HCT116 (cell line): ENCODE data around the gene KCNJ4.

ENCODE experiments used
- CEBPB ChIP-seq: IDR thresholded peaks from 2 replicates; pipeline ENCODE4 v1.6.1; 2012; ENCODE audit warnings: low read depth
- ELF1 ChIP-seq: IDR thresholded peaks from 2 replicates; pipeline ENCODE4 v1.6.1; 2012; ENCODE audit warnings: low read depth, borderline replicate concordance
- EZH2 ChIP-seq: fragments of 200-600 bp; sonication (generic); IDR thresholded peaks from 2 replicates; pipeline ENCODE4 v1.6.1; 2017; ENCODE audit warnings: antibody characterized with exemption, mixed run types
- JUND ChIP-seq: IDR thresholded peaks from 2 replicates; pipeline ENCODE4 v1.6.1; 2012
- POLR2A ChIP-seq: IDR thresholded peaks from 2 replicates; pipeline ENCODE4 v1.7.0; 2011; ENCODE audit warnings: borderline replicate concordance; ENCODE audit not compliant: insufficient read depth, insufficient read length; ENCODE audit errors: extremely low read depth
- POLR2AphosphoS5 ChIP-seq: IDR thresholded peaks from 2 replicates; pipeline ENCODE4 v1.6.1; 2011; ENCODE audit warnings: mild to moderate bottlenecking, low read depth, low read length, moderate library complexity
- RAD21 ChIP-seq: IDR thresholded peaks from 2 replicates; pipeline ENCODE4 v1.6.1; 2012; ENCODE audit warnings: low read depth, mild to moderate bottlenecking
- REST ChIP-seq: IDR thresholded peaks from 2 replicates; pipeline ENCODE4 v1.6.1; 2012; ENCODE audit warnings: low read depth
- TCF7L2 ChIP-seq: IDR thresholded peaks from 2 replicates; pipeline ENCODE4 v1.7.0; 2011; ENCODE audit warnings: borderline replicate concordance, inconsistent platforms; ENCODE audit not compliant: insufficient read depth, insufficient read length; ENCODE audit errors: extremely low read depth
- YY1 ChIP-seq: IDR thresholded peaks from 2 replicates; pipeline ENCODE4 v1.6.1; 2011; ENCODE audit warnings: low read length, low read depth, moderate library complexity, mild to moderate bottlenecking; ENCODE audit not compliant: insufficient replicate concordance; ENCODE audit errors: extremely low read depth
- ZFX ChIP-seq: fragments of 450-650 bp; IDR thresholded peaks from 2 replicates; pipeline ENCODE4 v1.6.1; 2017
- ZNF274 ChIP-seq: fragments of 200-500 bp; sonication (Bioruptor generic); IDR thresholded peaks from 2 replicates; pipeline ENCODE4 v1.6.1; 2014; ENCODE audit warnings: mild to moderate bottlenecking, low read depth, low read length, inconsistent platforms
- TF ChIP-seq, protein P1 (sequence below), 3 experiments: fragments of 200-600 bp in 1 of 3; sonication (generic) in 1 of 3; IDR thresholded peaks in 2 of 3; conservative IDR thresholded peaks in 1 of 3; 2 replicates each; pipeline ENCODE4 v1.5.1; 2012 to 2017; ENCODE audit warnings: low read depth in 2 of 3, low read length in 2 of 3, antibody characterized with exemption in 1 of 3, borderline replicate concordance in 1 of 3, control low read depth in 1 of 3, mild to moderate bottlenecking in 1 of 3, mixed read lengths in 1 of 3, mixed run types in 1 of 3, moderate library complexity in 1 of 3; ENCODE audit not compliant: insufficient read depth in 1 of 3

- TF ChIP-seq, protein P1, sequence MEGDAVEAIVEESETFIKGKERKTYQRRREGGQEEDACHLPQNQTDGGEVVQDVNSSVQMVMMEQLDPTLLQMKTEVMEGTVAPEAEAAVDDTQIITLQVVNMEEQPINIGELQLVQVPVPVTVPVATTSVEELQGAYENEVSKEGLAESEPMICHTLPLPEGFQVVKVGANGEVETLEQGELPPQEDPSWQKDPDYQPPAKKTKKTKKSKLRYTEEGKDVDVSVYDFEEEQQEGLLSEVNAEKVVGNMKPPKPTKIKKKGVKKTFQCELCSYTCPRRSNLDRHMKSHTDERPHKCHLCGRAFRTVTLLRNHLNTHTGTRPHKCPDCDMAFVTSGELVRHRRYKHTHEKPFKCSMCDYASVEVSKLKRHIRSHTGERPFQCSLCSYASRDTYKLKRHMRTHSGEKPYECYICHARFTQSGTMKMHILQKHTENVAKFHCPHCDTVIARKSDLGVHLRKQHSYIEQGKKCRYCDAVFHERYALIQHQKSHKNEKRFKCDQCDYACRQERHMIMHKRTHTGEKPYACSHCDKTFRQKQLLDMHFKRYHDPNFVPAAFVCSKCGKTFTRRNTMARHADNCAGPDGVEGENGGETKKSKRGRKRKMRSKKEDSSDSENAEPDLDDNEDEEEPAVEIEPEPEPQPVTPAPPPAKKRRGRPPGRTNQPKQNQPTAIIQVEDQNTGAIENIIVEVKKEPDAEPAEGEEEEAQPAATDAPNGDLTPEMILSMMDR (IDR thresholded peaks at IDR 0.05 in 2 of 3, conservative IDR thresholded peaks at IDR 0.05 in 1 of 3; ENCODE audit: borderline replicate concordance in 1 of 3, insufficient read depth in 1 of 3, low read depth in 2 of 3, low read length in 2 of 3), result no peak
- no peak for TF ChIP-seq POLR2AphosphoS5
- TF ChIP-seq TCF7L2, result no peak
- TF ChIP-seq RAD21, result no peak
- no peak for TF ChIP-seq YY1
- no peak for TF ChIP-seq CEBPB
- no peak for TF ChIP-seq ELF1
- no peak for TF ChIP-seq EZH2
- no peak for TF ChIP-seq POLR2A
- no peak for TF ChIP-seq ZNF274
- TF ChIP-seq JUND, result no peak
- TF ChIP-seq ZFX, result no peak
- TF ChIP-seq REST, result no peak
These were observed 48.0 kb upstream of the KCNJ4 start for GRCh38 chr22:38503021-38503420.
